HS-5 (cell line): Measurements from ENCODE around the gene INS.

Experiments used
- DNase-seq: peaks from one replicate; pipeline ENCODE4 v3.0.0-alpha.2; 2012; ENCODE audit warnings: low read depth

The INS gene

GRCh38 chr11:2114430-2115241, 46.4 kb downstream of the INS start:
- DNase-seq = no peak

GRCh38 chr11:2113776-2114175, 47.2 kb downstream of the INS start:
- no peak for DNase-seq

GRCh38 chr11:2110521-2110920, 50.5 kb downstream of the INS start:
- no peak for DNase-seq
